ENCODE measurements around the gene MACF1.

Gene MACF1

DNA sequence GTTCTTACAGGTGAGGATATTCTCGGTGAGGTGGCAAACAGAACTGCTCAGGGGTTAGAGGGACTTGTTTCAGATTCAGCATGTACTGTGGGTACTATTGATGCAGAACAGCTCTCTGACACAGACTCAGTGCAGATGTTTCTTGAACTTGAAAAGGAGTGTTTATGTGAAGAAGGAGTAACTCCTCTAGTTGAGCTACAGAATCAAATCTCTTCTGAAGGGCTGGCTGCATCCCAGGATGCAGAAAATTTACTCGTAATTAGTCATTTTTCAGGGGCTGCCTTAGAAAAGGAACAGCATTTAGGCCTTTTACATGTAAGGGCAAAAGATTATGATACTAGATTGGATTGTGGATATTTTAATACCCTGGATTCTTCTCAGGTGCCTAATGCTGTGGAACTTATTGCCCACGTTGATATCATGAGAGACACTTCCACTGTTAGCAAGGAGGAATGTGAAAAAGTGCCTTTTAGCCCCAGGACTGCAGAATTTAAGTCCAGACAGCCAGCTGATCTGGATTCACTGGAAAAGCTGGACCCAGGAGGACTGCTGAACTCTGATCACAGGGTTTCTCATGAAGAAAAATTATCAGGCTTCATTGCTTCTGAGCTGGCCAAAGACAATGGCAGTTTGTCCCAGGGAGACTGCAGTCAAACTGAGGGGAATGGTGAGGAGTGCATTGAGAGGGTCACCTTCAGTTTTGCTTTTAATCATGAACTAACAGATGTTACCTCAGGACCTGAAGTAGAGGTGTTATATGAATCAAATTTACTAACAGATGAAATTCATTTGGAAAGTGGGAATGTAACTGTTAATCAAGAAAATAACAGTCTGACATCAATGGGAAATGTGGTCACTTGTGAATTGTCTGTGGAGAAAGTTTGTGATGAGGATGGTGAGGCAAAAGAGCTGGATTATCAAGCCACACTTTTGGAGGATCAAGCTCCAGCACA is 207.3 kb downstream of the MACF1 start:
- no peaks in the 10 kb centered on the region for H3K79me1 ChIP-seq (replicated peaks; ENCODE audit: low read length, poor library complexity, severe bottlenecking)
- H3K36me3 ChIP-seq (ENCODE audit: control insufficient read depth in 1 of 2, insufficient read depth in 2 of 2, low read depth in 1 of 2, low read length in 2 of 2) = peaks cover 15 to 37% of the 10 kb centered on the region in 2 experiments
- 66% methylated on average over 3 of the region's 3 CpGs for WGBS
- no peak overlapping the region for H3K4ac ChIP-seq (ENCODE audit: low read depth in 1 of 2, low read length in 2 of 2)
- peak overlapping the region; percentile 49 for H3K4me2 ChIP-seq (ENCODE audit: low read length, poor library complexity, severe bottlenecking)
- peak overlapping the region; percentile 91 for H3K9ac ChIP-seq (ENCODE audit: low read length)
- no peak for DNase-seq
- H2BK12ac ChIP-seq (ENCODE audit: low read length in 2 of 2) = no peak overlapping the region
- no peak overlapping the region for H2AK5ac ChIP-seq (ENCODE audit: low read length, severe bottlenecking)
- H3K27me3 ChIP-seq (ENCODE audit: control insufficient read depth in 1 of 2, insufficient read depth in 1 of 2, low read length in 2 of 2) = no peaks in the 10 kb centered on the region
- H4K8ac ChIP-seq (ENCODE audit: low read length) = no peak overlapping the region
- peak overlapping the region; percentile 90 for H3K27ac ChIP-seq (ENCODE audit: low read length, poor library complexity, severe bottlenecking)
- H2BK5ac ChIP-seq (ENCODE audit: low read depth, low read length, poor library complexity, severe bottlenecking) = no peak overlapping the region
- no peak overlapping the region for H4K91ac ChIP-seq (ENCODE audit: low read length)
- no peak overlapping the region for H3K23ac ChIP-seq (ENCODE audit: low read length in 2 of 2)
- H3K4me3 ChIP-seq (ENCODE audit: insufficient read depth in 1 of 2, low read depth in 1 of 2, low read length in 2 of 2) = peak overlapping the region; percentile 61 to 83
- peaks cover 14% of the 10 kb centered on the region for H3K4me1 ChIP-seq (ENCODE audit: control insufficient read depth, insufficient read depth, low read depth, low read length)
- H2BK120ac ChIP-seq (ENCODE audit: low read depth, low read length) = no peak overlapping the region
- no peak overlapping the region for H3K18ac ChIP-seq (ENCODE audit: low read depth in 1 of 2, low read length in 2 of 2)
- no peak overlapping the region for H2BK15ac ChIP-seq (ENCODE audit: low read depth, poor library complexity, severe bottlenecking)
- no peaks in the 10 kb centered on the region for H3K9me3 ChIP-seq (ENCODE audit: control insufficient read depth, low read length)
- no peak overlapping the region for H2AFZ ChIP-seq (ENCODE audit: low read depth, low read length)
- no peak overlapping the region for H3K14ac ChIP-seq (ENCODE audit: low read length in 2 of 2)

DNA sequence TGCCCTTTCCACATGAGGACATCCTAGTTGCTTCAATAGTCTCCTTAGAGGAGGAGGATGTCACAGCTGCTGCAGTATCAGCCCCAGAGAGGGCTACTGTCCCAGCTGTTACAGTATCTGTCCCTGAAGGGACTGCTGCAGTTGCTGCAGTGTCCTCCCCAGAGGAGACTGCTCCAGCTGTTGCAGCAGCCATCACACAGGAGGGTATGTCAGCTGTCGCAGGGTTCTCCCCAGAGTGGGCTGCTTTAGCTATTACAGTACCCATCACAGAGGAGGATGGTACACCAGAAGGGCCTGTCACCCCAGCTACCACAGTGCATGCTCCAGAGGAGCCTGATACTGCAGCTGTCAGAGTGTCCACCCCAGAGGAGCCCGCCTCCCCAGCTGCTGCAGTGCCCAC is 208.4 kb downstream of the MACF1 start:
- H2BK15ac ChIP-seq (ENCODE audit: low read depth, poor library complexity, severe bottlenecking) = no peak overlapping the region
- H3K27me3 ChIP-seq (ENCODE audit: control insufficient read depth in 1 of 2, insufficient read depth in 1 of 2, low read length in 2 of 2) = no peaks in the 10 kb centered on the region
- no peaks in the 10 kb centered on the region for H3K9me3 ChIP-seq (ENCODE audit: control insufficient read depth, low read length)
- H3K4me1 ChIP-seq (ENCODE audit: control insufficient read depth, insufficient read depth, low read depth, low read length) = peaks cover 14% of the 10 kb centered on the region
- no peak overlapping the region for H2AK5ac ChIP-seq (ENCODE audit: low read length, severe bottlenecking)
- no peak overlapping the region for H2AFZ ChIP-seq (ENCODE audit: low read depth, low read length)
- H2BK5ac ChIP-seq (ENCODE audit: low read depth, low read length, poor library complexity, severe bottlenecking) = no peak overlapping the region
- no peak overlapping the region for H3K23ac ChIP-seq (ENCODE audit: low read length in 2 of 2)
- H3K27ac ChIP-seq (ENCODE audit: low read length, poor library complexity, severe bottlenecking) = no peak overlapping the region
- H2BK12ac ChIP-seq (ENCODE audit: low read length in 2 of 2) = no peak overlapping the region
- H3K18ac ChIP-seq (ENCODE audit: low read depth in 1 of 2, low read length in 2 of 2) = no peak overlapping the region
- 94% methylated on average over 2 of the region's 2 CpGs for WGBS
- peak overlapping the region; percentile 91 for H3K9ac ChIP-seq (ENCODE audit: low read length)
- peak overlapping the region; percentile 49 for H3K4me2 ChIP-seq (ENCODE audit: low read length, poor library complexity, severe bottlenecking)
- DNase-seq = no peak
- H4K8ac ChIP-seq (ENCODE audit: low read length) = no peak overlapping the region
- H3K4me3 ChIP-seq (ENCODE audit: insufficient read depth in 1 of 2, low read depth in 1 of 2, low read length in 2 of 2) = peak overlapping the region; percentile 16 to 83
- peaks cover 15 to 37% of the 10 kb centered on the region in 2 experiments for H3K36me3 ChIP-seq (ENCODE audit: control insufficient read depth in 1 of 2, insufficient read depth in 2 of 2, low read depth in 1 of 2, low read length in 2 of 2)
- H3K4ac ChIP-seq (ENCODE audit: low read depth in 1 of 2, low read length in 2 of 2) = no peak overlapping the region
- H3K79me1 ChIP-seq (replicated peaks; ENCODE audit: low read length, poor library complexity, severe bottlenecking) = no peaks in the 10 kb centered on the region
- H2BK120ac ChIP-seq (ENCODE audit: low read depth, low read length) = no peak overlapping the region
- no peak overlapping the region for H4K91ac ChIP-seq (ENCODE audit: low read length)
- H3K14ac ChIP-seq (ENCODE audit: low read length in 2 of 2) = no peak overlapping the region

DNA sequence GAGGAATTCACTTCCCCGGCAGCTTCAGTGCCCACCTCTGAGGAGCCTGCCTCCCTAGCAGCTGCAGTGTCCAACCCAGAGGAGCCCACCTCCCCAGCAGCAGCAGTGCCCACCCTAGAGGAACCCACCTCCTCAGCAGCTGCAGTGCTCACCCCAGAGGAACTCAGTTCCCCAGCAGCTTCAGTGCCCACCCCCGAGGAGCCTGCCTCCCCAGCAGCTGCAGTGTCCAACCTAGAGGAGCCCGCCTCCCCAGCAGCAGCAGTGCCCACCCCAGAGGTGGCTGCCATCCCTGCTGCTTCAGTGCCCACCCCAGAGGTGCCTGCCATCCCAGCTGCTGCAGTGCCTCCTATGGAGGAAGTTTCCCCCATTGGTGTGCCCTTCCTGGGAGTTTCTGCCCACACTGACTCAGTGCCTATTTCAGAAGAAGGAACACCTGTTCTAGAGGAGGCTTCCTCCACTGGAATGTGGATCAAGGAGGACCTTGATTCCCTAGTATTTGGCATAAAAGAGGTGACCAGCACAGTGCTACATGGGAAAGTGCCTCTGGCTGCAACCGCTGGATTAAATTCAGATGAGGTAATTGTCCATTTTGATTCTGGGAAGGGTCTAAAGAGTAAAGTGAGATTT is 209.5 kb downstream of the MACF1 start:
- Histone ChIP-seq H3K27me3 (ENCODE audit: control insufficient read depth in 1 of 2, insufficient read depth in 1 of 2, low read length in 2 of 2) (no peaks in the 10 kb centered on the region), H3K4me2 (ENCODE audit: low read length, poor library complexity, severe bottlenecking) (peak overlapping the region; percentile 73), H3K79me1 (replicated peaks; ENCODE audit: low read length, poor library complexity, severe bottlenecking) (no peaks in the 10 kb centered on the region), H3K4me3 (ENCODE audit: insufficient read depth in 1 of 2, low read depth in 1 of 2, low read length in 2 of 2) (peak overlapping the region; percentile 43 to 64), H3K9me3 (ENCODE audit: control insufficient read depth, low read length) (no peaks in the 10 kb centered on the region), H2AK5ac (ENCODE audit: low read length, severe bottlenecking) (no peak overlapping the region), H4K91ac (ENCODE audit: low read length) (no peak overlapping the region), H2BK12ac (ENCODE audit: low read length in 2 of 2) (no peak overlapping the region), H4K8ac (ENCODE audit: low read length) (no peak overlapping the region), H3K18ac (ENCODE audit: low read depth in 1 of 2, low read length in 2 of 2) (no peak overlapping the region), H3K23ac (ENCODE audit: low read length in 2 of 2) (no peak overlapping the region), H3K9ac (ENCODE audit: low read length) (peak overlapping the region; percentile 19), H3K4me1 (ENCODE audit: control insufficient read depth, insufficient read depth, low read depth, low read length) (peaks cover 10% of the 10 kb centered on the region), H2AFZ (ENCODE audit: low read depth, low read length) (no peak overlapping the region), H3K27ac (ENCODE audit: low read length, poor library complexity, severe bottlenecking) (peak overlapping the region; percentile 52), H3K14ac (ENCODE audit: low read length in 2 of 2) (no peak overlapping the region), H2BK5ac (ENCODE audit: low read depth, low read length, poor library complexity, severe bottlenecking) (no peak overlapping the region), H2BK15ac (ENCODE audit: low read depth, poor library complexity, severe bottlenecking) (no peak overlapping the region), H3K4ac (ENCODE audit: low read depth in 1 of 2, low read length in 2 of 2) (no peak overlapping the region), H3K36me3 (ENCODE audit: control insufficient read depth in 1 of 2, insufficient read depth in 2 of 2, low read depth in 1 of 2, low read length in 2 of 2) (peaks cover 15 to 37% of the 10 kb centered on the region in 2 experiments), H2BK120ac (ENCODE audit: low read depth, low read length) (no peak overlapping the region)
- 93% methylated on average over 4 of the region's 4 CpGs for WGBS
- no peak for DNase-seq

DNA sequence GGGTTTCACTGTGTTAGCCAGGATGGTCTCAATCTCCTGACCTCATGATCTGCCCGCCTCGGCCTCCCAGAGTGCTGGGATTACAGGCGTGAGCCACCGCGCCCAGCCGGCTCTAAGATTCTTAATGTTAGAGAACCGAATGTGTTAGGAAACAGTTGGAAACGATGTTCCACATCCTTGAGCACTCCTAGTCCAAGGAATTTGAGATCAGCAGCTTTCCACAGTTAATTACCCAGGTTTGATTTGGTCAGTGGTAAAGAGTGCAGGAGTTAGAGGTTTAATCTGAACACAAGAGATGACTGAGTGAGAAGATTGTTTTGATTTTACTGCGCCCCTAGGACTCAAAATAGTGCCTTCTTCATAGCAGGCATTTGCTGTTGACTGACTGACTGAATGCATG is 211.1 kb downstream of the MACF1 start:
- no peak overlapping the region for H3K14ac ChIP-seq (ENCODE audit: low read length in 2 of 2)
- no peaks in the 10 kb centered on the region for H3K9me3 ChIP-seq (ENCODE audit: control insufficient read depth, low read length)
- H3K18ac ChIP-seq (ENCODE audit: low read depth in 1 of 2, low read length in 2 of 2) = no peak overlapping the region
- no peaks in the 10 kb centered on the region for H3K79me1 ChIP-seq (replicated peaks; ENCODE audit: low read length, poor library complexity, severe bottlenecking)
- no peak overlapping the region for H2BK12ac ChIP-seq (ENCODE audit: low read length in 2 of 2)
- H3K9ac ChIP-seq (ENCODE audit: low read length) = no peak overlapping the region
- no peak overlapping the region for H2BK5ac ChIP-seq (ENCODE audit: low read depth, low read length, poor library complexity, severe bottlenecking)
- H2BK15ac ChIP-seq (ENCODE audit: low read depth, poor library complexity, severe bottlenecking) = no peak overlapping the region
- H3K23ac ChIP-seq (ENCODE audit: low read length in 2 of 2) = no peak overlapping the region
- peak overlapping the region; percentile 12 for H3K4me2 ChIP-seq (ENCODE audit: low read length, poor library complexity, severe bottlenecking)
- H2AK5ac ChIP-seq (ENCODE audit: low read length, severe bottlenecking) = no peak overlapping the region
- no peak for DNase-seq
- no peaks in the 10 kb centered on the region for H3K27me3 ChIP-seq (ENCODE audit: control insufficient read depth in 1 of 2, insufficient read depth in 1 of 2, low read length in 2 of 2)
- peak overlapping the region; percentile 6 for H3K27ac ChIP-seq (ENCODE audit: low read length, poor library complexity, severe bottlenecking)
- H3K4me1 ChIP-seq (ENCODE audit: control insufficient read depth, insufficient read depth, low read depth, low read length) = peaks cover 10% of the 10 kb centered on the region
- H2BK120ac ChIP-seq (ENCODE audit: low read depth, low read length) = no peak overlapping the region
- no peak overlapping the region for H4K91ac ChIP-seq (ENCODE audit: low read length)
- H2AFZ ChIP-seq (ENCODE audit: low read depth, low read length) = no peak overlapping the region
- H4K8ac ChIP-seq (ENCODE audit: low read length) = no peak overlapping the region
- peaks cover 15 to 48% of the 10 kb centered on the region in 2 experiments for H3K36me3 ChIP-seq (ENCODE audit: control insufficient read depth in 1 of 2, insufficient read depth in 2 of 2, low read depth in 1 of 2, low read length in 2 of 2)
- H3K4me3 ChIP-seq (ENCODE audit: insufficient read depth in 1 of 2, low read depth in 1 of 2, low read length in 2 of 2) = peak overlapping the region in 1 of 2 experiments; percentile 55
- H3K4ac ChIP-seq (ENCODE audit: low read depth in 1 of 2, low read length in 2 of 2) = no peak overlapping the region
- 98% methylated on average over 9 of the region's 9 CpGs for whole genome bisulfite sequencing

Measured in mesenchymal stem cell (in vitro differentiated cells and primary cell).